AG09319 (cell line): ENCODE data around the gene EDIL3.
A peak's percentile ranks its signal among the peaks of the same experiment; 100 is the strongest.

Source experiments
- DNase-seq: peaks from one replicate; pipeline ENCODE4 v3.0.0-alpha.2; 2010; ENCODE audit warnings: low read depth; ENCODE audit errors: extremely low read depth
- CTCF ChIP-seq: IDR thresholded peaks from 2 replicates; pipeline ENCODE4 v1.5.1; 2011; ENCODE audit warnings: low read depth, mild to moderate bottlenecking, inconsistent platforms, low read length, moderate library complexity

The EDIL3 gene

GRCh38 chr5:84274585-84275468 lies 109.9 kb downstream of the EDIL3 start:
- no peak for DNase-seq
- peak; percentile 47 for TF ChIP-seq CTCF

- TF ChIP-seq CTCF = no peak
Observed at GRCh38 chr5:84273517-84273883, 111.2 kb downstream of the EDIL3 start.

GRCh38 chr5:84272771-84273516 lies 111.7 kb downstream of the EDIL3 start:
- no peak for TF ChIP-seq CTCF
- DNase-seq = no peak

More at GRCh38 chr5:84273517-84273883, 111.2 kb downstream of the EDIL3 start:
- DNase-seq = no peak

GRCh38 chr5:84265739-84266550 lies 118.7 kb downstream of the EDIL3 start:
- TF ChIP-seq CTCF = no peak
- no peak for DNase-seq

- TF ChIP-seq CTCF = no peak
- no peak for DNase-seq
Observed at GRCh38 chr5:84265130-84265529, 119.5 kb downstream of the EDIL3 start.

GRCh38 chr5:84260939-84261338 lies 123.7 kb downstream of the EDIL3 start:
- TF ChIP-seq CTCF = no peak
- DNase-seq = no peak
